GM23248 (cell line): ENCODE measurements around the gene EIF4G1.

Experiments
- EZH2 ChIP-seq: fragments of 200-600 bp; sonication (generic); IDR thresholded peaks from 2 replicates; pipeline ENCODE4 v1.6.1; 2018; ENCODE audit warnings: antibody characterized with exemption, mild to moderate bottlenecking; ENCODE audit not compliant: insufficient read depth, poor library complexity, severe bottlenecking
- EZH2phosphoT487 ChIP-seq: fragments of 200-600 bp; sonication (generic); IDR thresholded peaks from 2 replicates; pipeline ENCODE4 v1.6.1; 2018; ENCODE audit warnings: antibody characterized with exemption, moderate library complexity, mild to moderate bottlenecking, low read depth; ENCODE audit not compliant: insufficient read depth

DNA sequence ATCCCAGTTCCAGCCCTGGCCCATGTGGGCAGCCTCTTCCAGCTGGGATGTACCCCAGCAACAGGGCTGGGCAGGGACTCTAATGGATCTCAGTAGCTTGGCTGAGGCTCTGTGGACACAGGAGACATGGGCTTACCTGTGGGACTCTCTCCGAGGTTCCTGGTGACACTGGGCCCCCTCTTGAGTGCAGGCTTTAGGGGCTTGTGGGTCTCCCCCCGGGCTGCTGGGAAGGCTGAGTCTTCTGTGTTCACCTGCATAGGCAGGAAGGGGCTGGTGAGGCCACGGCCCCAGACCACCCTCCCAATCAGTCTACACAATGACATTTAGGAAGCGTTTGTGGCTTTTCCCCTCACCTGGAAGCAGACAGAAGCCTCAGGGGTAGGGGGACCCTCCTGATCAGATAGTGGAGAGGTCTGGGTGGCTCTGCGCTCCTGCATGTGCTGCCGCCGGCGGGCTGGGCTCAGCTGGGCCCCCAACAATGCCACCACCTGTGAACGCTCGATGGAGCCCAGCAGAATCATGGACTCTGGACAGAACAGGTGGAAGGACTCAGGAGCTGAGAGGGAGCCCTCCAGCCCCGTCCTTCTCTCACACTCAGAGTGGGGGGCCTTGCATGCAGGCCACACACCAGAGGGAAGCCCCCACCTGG is 38.6 kb downstream of the EIF4G1 start:
- TF ChIP-seq EZH2 = no peak
- no peak for TF ChIP-seq EZH2phosphoT487
